ENCODE results near the gene CLIC3.

DNA sequence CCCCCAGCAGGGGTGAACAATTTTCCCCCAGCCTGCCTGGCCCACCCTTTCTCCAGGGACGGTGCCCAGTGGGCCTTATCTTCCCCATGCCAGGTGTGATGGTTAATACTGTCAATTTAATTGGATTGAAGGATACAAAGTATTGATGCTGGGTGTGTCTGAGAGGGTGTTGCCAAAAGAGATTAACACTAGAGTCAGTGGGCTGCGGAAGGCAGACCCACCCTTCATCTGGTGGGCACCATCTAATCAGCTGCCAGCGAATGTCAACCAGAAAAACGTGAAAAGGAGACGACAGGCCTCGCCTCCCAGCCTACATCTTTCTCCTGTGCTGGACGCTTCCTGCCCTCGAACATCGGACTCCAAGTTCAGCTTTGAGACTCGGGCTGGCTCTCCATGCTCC, 41.1 kb upstream of the CLIC3 start:
- TF ChIP-seq, protein P1, sequence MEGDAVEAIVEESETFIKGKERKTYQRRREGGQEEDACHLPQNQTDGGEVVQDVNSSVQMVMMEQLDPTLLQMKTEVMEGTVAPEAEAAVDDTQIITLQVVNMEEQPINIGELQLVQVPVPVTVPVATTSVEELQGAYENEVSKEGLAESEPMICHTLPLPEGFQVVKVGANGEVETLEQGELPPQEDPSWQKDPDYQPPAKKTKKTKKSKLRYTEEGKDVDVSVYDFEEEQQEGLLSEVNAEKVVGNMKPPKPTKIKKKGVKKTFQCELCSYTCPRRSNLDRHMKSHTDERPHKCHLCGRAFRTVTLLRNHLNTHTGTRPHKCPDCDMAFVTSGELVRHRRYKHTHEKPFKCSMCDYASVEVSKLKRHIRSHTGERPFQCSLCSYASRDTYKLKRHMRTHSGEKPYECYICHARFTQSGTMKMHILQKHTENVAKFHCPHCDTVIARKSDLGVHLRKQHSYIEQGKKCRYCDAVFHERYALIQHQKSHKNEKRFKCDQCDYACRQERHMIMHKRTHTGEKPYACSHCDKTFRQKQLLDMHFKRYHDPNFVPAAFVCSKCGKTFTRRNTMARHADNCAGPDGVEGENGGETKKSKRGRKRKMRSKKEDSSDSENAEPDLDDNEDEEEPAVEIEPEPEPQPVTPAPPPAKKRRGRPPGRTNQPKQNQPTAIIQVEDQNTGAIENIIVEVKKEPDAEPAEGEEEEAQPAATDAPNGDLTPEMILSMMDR (IDR thresholded peaks at IDR 0.05; ENCODE audit: low read depth, low read length): no peak
- no peak for TF ChIP-seq EZH2phosphoT487 (IDR thresholded peaks at IDR 0.05; ENCODE audit: low read depth)
